ENCODE data around the gene GOT1. TPM values are rescaled to one million over a fixed set of nuclear protein-coding genes. Genes with fewer than 3 reads are reported as not detected.

The GOT1 gene
- total and polyA plus RNA-seq, 2 of the 8 experiments (the other 6 are each of a cell fraction or from before 2014, with no cell fraction given), result 16.7 to 47.0 TPM

DNA sequence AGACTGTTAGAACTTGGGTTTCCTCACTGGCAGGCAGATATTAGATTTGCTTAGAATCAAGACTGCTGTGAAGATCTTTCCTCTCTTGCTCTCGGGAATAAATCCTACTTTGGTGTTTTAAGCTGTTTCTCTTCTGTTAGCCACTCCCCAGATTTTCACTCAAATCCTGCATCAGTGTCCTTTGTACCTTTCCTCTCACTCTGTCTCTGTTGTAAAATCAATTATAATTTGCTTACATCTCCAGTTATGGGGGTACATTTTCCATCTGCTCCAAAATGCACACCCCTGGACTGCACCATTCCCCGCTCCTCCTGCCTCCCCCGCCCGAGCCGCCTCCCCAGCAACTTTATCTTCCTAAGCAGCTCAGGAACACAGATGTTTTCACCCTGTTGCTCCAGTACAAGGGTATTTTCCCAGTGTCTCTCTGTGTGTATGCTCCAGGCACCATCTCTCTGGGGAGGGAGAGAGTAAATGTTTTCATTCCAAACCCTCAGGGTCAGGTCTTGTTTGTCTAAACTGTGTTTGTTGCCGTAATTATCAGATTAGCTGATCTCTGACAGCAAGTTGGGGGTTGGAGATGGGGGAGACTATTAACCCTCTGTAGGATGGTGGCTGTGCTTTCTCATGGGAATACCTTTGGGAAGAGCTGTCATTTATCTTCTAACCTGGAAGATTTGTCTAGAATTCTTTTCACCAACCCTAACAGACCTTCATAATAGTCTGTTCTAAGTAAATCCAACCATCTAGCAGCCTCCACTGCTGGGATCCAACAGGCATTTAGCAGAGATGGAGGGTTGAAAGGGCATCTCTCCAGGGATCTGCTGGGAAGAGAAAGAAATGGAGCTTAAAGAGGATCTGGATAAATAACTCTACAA is 20.4 kb upstream of the GOT1 start:
- FAIRE-seq (no peak), DNase-seq (ENCODE audit: low read depth in 1 of 2, low spot score in 2 of 2) (no peak)
- Histone ChIP-seq H2BK15ac (ENCODE audit: low read length) (no peak overlapping the region), H3K4me2 (ENCODE audit: insufficient read depth in 1 of 2, low read depth in 2 of 2, low read length in 2 of 2) (peak overlapping the region; percentile 8 to 48; a peak in 2 of 4 replicates), H2BK120ac (replicated peaks; ENCODE audit: low read depth, low read length) (no peak overlapping the region), H3K18ac (ENCODE audit: extremely low read depth, low read length) (no peak overlapping the region), H2AK5ac (ENCODE audit: low read depth, low read length) (no peak overlapping the region), H3K4me3 (ENCODE audit: extremely low read depth in 1 of 4, insufficient read depth in 2 of 4, low read depth in 3 of 4, low read length in 4 of 4) (peak overlapping the region in 1 of 4 experiments; percentile 31; a peak in 1 of 8 replicates), H2BK5ac (ENCODE audit: low read depth, low read length) (no peak overlapping the region), H2BK12ac (ENCODE audit: low read depth, low read length) (peak overlapping the region; percentile 44; the same call in 1 of the 2 replicates), H3K23ac (ENCODE audit: insufficient read length) (no peak overlapping the region), H4K5ac (ENCODE audit: insufficient read length, low read depth, low read length) (no peak overlapping the region), H4K20me1 (replicated peaks in 1 of 2; ENCODE audit: control insufficient read depth in 1 of 2, insufficient read depth in 2 of 2, low read length in 2 of 2) (no peaks in the 10 kb centered on the region), H4K91ac (replicated peaks; ENCODE audit: insufficient read length, low read length) (no peak overlapping the region), H3K27me3 (replicated peaks in 1 of 4; ENCODE audit: control insufficient read depth in 3 of 4, extremely low read depth in 1 of 4, insufficient read depth in 3 of 4, low read length in 3 of 4) (no peaks in the 10 kb centered on the region; a peak in 1 of 7 replicates), H3K36me3 (ENCODE audit: control insufficient read depth in 2 of 4, insufficient read depth in 4 of 4, low read length in 3 of 4) (no peaks in the 10 kb centered on the region), H3K14ac (ENCODE audit: insufficient read length) (no peak overlapping the region), H3K4me1 (replicated peaks in 1 of 4; ENCODE audit: control insufficient read depth in 3 of 4, insufficient read depth in 4 of 4, low read length in 3 of 4) (peaks cover 3 to 10% (median 8%) of the 10 kb centered on the region in 4 experiments; a peak in 6 of 7 replicates), H4K8ac (ENCODE audit: extremely low read depth, insufficient read depth, low read length) (no peak overlapping the region), H2AFZ (ENCODE audit: low read length) (peak overlapping the region; percentile 79; the same call in 1 of the 2 replicates), H3K56ac (replicated peaks; ENCODE audit: insufficient read length, low read depth, low read length) (no peak overlapping the region), H3K79me1 (ENCODE audit: low read depth, low read length) (no peaks in the 10 kb centered on the region), H3K27ac (ENCODE audit: low read depth, low read length) (no peak overlapping the region), H3K23me2 (ENCODE audit: low read depth, low read length) (no peaks in the 10 kb centered on the region), H3K4ac (replicated peaks; ENCODE audit: insufficient read length, low read depth, low read length) (no peak overlapping the region), H3K9ac (replicated peaks in 1 of 4; ENCODE audit: extremely low read depth in 1 of 4, low read depth in 3 of 4, low read length in 3 of 4) (no peak overlapping the region), H2BK20ac (ENCODE audit: low read length) (peak overlapping the region; percentile 67; the same call in 1 of the 2 replicates), H3K79me2 (ENCODE audit: control insufficient read depth in 1 of 2, insufficient read depth in 2 of 2, low read length in 2 of 2) (no peaks in the 10 kb centered on the region), H3K9me3 (ENCODE audit: insufficient read depth in 2 of 2, low read depth in 1 of 2, low read length in 1 of 2) (no peaks in the 10 kb centered on the region)
- ChIA-PET POLR2A (ENCODE audit: partially characterized antibody) (interaction anchor here (0.8 to 2.4 kb wide), 6 partner anchors 12 to 171 kb away, joined by 3 to 8 read pairs (median 4); partner anchors contain the start of gene GOT1), CTCF (ENCODE audit: partially characterized antibody) (interaction anchor here (0.7 to 6.6 kb wide), 11 partner anchors 9 to 1142 kb away, joined by 3 to 44 read pairs (median 4); no protein-coding TSS in a partner anchor)
- TF ChIP-seq TAF7 (optimal IDR thresholded peaks at IDR 0.05; ENCODE audit: borderline replicate concordance, low read depth, low read length) (no peak), BRCA1 (IDR thresholded peaks at IDR 0.05; ENCODE audit: low read depth, low read length) (no peak), MAFK (IDR thresholded peaks at IDR 0.05; ENCODE audit: low read depth, low read length) (no peak), SUZ12 (IDR thresholded peaks at IDR 0.05; ENCODE audit: low read length) (no peak), CREB1 (IDR thresholded peaks at IDR 0.05) (no peak), FOSL1 (IDR thresholded peaks at IDR 0.05; ENCODE audit: insufficient read depth, low read depth, low read length) (no peak), SP4 (IDR thresholded peaks at IDR 0.05; ENCODE audit: low read length) (no peak), SIX5 (IDR thresholded peaks at IDR 0.05; ENCODE audit: low read depth, low read length) (no peak), ZNF274 (IDR thresholded peaks at IDR 0.05; ENCODE audit: borderline replicate concordance, extremely low read depth, low read length) (no peak)
- WGBS, 2 experiments (ENCODE audit: extremely low coverage in 1 of 2, insufficient coverage in 1 of 2, insufficient read length in 1 of 2, insufficient replicate concordance in 2 of 2, low coverage in 1 of 2, low lambda C conversion rate in 2 of 2, missing lambda C conversion rate in 1 of 2), result 84% methylated on average over 6 of the region's 6 CpGs; no CpG with 5 or more reads in 1 of the 2 experiments

Data from H1 (cell line).